Vagina (tissue), 2 donors: ENCODE results near the gene SLC11A2.

ENCODE experiments used
- POLR2A ChIP-seq, 2 donors: fragments of 450-650 bp; IDR thresholded peaks; one replicate each; pipeline ENCODE4 v1.6.1; 2017; ENCODE audit warnings: antibody characterized with exemption in 2 of 2, mild to moderate bottlenecking in 2 of 2, moderate library complexity in 2 of 2
- TF ChIP-seq, protein P1 (sequence below), 3 experiments: fragments of 450-650 bp in 2 of 3; fragments of 200-600 bp in 1 of 3; sonication (generic) in 1 of 3; IDR thresholded peaks; one replicate each; pipeline ENCODE4 v1.5.1; 2017 to 2019; ENCODE audit warnings: antibody characterized with exemption in 3 of 3, mild to moderate bottlenecking in 2 of 3, moderate library complexity in 2 of 3

DNA sequence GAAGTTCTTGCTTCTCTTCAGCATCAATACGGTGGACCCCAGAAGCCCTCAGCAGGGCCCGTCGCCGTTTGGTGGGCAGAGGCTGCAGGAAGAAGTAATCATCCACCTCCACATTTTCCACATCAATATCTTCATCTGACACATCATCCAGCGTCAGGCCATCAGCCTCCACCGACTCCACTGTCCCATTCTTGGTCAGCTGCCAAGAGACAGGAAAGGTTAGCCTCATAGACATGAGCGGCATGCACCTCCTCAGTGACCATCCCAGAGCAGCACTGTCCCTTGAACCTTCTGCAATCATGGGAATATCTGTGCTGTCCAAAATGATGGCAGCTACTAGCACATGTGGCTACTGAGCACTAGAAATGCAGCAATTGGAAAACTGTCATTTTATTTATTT lies 41.6 kb upstream of the SLC11A2 start:
- TF ChIP-seq, protein P1, sequence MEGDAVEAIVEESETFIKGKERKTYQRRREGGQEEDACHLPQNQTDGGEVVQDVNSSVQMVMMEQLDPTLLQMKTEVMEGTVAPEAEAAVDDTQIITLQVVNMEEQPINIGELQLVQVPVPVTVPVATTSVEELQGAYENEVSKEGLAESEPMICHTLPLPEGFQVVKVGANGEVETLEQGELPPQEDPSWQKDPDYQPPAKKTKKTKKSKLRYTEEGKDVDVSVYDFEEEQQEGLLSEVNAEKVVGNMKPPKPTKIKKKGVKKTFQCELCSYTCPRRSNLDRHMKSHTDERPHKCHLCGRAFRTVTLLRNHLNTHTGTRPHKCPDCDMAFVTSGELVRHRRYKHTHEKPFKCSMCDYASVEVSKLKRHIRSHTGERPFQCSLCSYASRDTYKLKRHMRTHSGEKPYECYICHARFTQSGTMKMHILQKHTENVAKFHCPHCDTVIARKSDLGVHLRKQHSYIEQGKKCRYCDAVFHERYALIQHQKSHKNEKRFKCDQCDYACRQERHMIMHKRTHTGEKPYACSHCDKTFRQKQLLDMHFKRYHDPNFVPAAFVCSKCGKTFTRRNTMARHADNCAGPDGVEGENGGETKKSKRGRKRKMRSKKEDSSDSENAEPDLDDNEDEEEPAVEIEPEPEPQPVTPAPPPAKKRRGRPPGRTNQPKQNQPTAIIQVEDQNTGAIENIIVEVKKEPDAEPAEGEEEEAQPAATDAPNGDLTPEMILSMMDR (IDR thresholded peaks at IDR 0.05): no peak
- no peak for TF ChIP-seq POLR2A (IDR thresholded peaks at IDR 0.05)
